Liver (tissue), 9 donors: ENCODE results near the gene HSP90AB1. TPM values are rescaled to one million over a fixed set of nuclear protein-coding genes. Genes with fewer than 3 reads are reported as not detected.
A peak's percentile ranks its signal among the peaks of the same experiment; 100 is the strongest.

ENCODE experiments used
- DNase-seq: peaks from one replicate; pipeline ENCODE4 v3.0.0-alpha.2; 2017; ENCODE audit warnings: low spot score
- H3K27ac ChIP-seq, 2 donors: one replicate each; pipeline ENCODE4 v1.7.0; 2013; ENCODE audit warnings: inconsistent platforms in 2 of 2, low read length in 2 of 2, control low read depth in 1 of 2, low read depth in 1 of 2, mild to moderate bottlenecking in 1 of 2
- H3K27me3 ChIP-seq, 4 donors: one replicate each; pipeline versions ENCODE4 v1.6.1 to v1.7.0; 2013; ENCODE audit warnings: low read length in 3 of 4, inconsistent platforms in 1 of 4, mild to moderate bottlenecking in 1 of 4, moderate library complexity in 1 of 4; ENCODE audit not compliant: control insufficient read depth in 4 of 4, insufficient read depth in 4 of 4
- H3K36me3 ChIP-seq, 4 donors: one replicate each; pipeline versions ENCODE4 v1.6.1 to v1.7.0; 2013; ENCODE audit warnings: low read length in 3 of 4, mild to moderate bottlenecking in 3 of 4, low read depth in 1 of 4, moderate library complexity in 1 of 4; ENCODE audit not compliant: control insufficient read depth in 4 of 4, insufficient read depth in 3 of 4
- H3K4me1 ChIP-seq, 4 donors: one replicate each; pipeline versions ENCODE4 v1.6.1 to v1.7.0; 2013; ENCODE audit warnings: low read length in 3 of 4, mild to moderate bottlenecking in 3 of 4, moderate library complexity in 1 of 4; ENCODE audit not compliant: control insufficient read depth in 4 of 4, insufficient read depth in 4 of 4
- H3K4me3 ChIP-seq, 3 donors: one replicate each; pipeline versions ENCODE4 v1.6.1 to v1.7.0; 2013; ENCODE audit warnings: low read length in 3 of 3, control low read depth in 1 of 3, low read depth in 1 of 3, mild to moderate bottlenecking in 1 of 3
- H3K9ac ChIP-seq, 2 donors: one replicate each; pipeline ENCODE4 v1.7.0; 2013; ENCODE audit warnings: low read length in 2 of 2, mild to moderate bottlenecking in 2 of 2, moderate library complexity in 2 of 2, control low read depth in 1 of 2, low read depth in 1 of 2
- H3K9me3 ChIP-seq, 4 donors: one replicate each; pipeline versions ENCODE4 v1.6.1 to v1.7.0; 2013; ENCODE audit warnings: low read length in 3 of 4; ENCODE audit not compliant: control insufficient read depth in 4 of 4
- CTCF ChIP-seq: fragments of 150-350 bp; IDR thresholded peaks from 2 replicates; pipeline ENCODE4 v1.5.1; 2017; ENCODE audit warnings: improper control_type of control experiment, low read depth, low read length; ENCODE audit not compliant: missing input control
- EGR1 ChIP-seq, 2 donors: IDR thresholded peaks; 2 replicates each; pipeline ENCODE4 v1.6.1; 2016 to 2018; ENCODE audit warnings: antibody characterized with exemption in 2 of 2, low read depth in 2 of 2
- FOXA1 ChIP-seq: IDR thresholded peaks from 2 replicates; pipeline ENCODE4 v1.6.1; 2016; ENCODE audit warnings: antibody characterized with exemption
- FOXA2 ChIP-seq: IDR thresholded peaks from 2 replicates; pipeline ENCODE4 v1.6.1; 2016; ENCODE audit warnings: antibody characterized with exemption
- GABPA ChIP-seq, 2 donors: IDR thresholded peaks in 1 of 2; conservative IDR thresholded peaks in 1 of 2; 2 replicates each; pipeline ENCODE4 v1.6.1; 2016; ENCODE audit warnings: antibody characterized with exemption in 2 of 2, mild to moderate bottlenecking in 1 of 2, moderate library complexity in 1 of 2
- HNF4A ChIP-seq, 2 donors: conservative IDR thresholded peaks; 2 replicates each; pipeline ENCODE4 v1.6.1; 2016; ENCODE audit warnings: antibody characterized with exemption in 2 of 2, mild to moderate bottlenecking in 2 of 2
- HNF4G ChIP-seq: IDR thresholded peaks from 2 replicates; pipeline ENCODE4 v1.6.1; 2016; ENCODE audit warnings: antibody characterized with exemption
- JUND ChIP-seq, 2 donors: IDR thresholded peaks; 2 replicates each; pipeline ENCODE4 v1.6.1; 2016; ENCODE audit warnings: antibody characterized with exemption in 2 of 2
- NR2F2 ChIP-seq: IDR thresholded peaks from 2 replicates; pipeline ENCODE4 v1.6.1; 2016; ENCODE audit warnings: antibody characterized with exemption
- RAD21 ChIP-seq, 2 donors: IDR thresholded peaks; 2 replicates each; pipeline ENCODE4 v1.6.1; 2016; ENCODE audit warnings: antibody characterized with exemption in 2 of 2, mild to moderate bottlenecking in 2 of 2
- RXRA ChIP-seq, 2 donors: IDR thresholded peaks; 2 replicates each; pipeline ENCODE4 v1.6.1; 2017 to 2018; ENCODE audit warnings: antibody characterized with exemption in 2 of 2, mild to moderate bottlenecking in 1 of 2
- SP1 ChIP-seq: IDR thresholded peaks from 2 replicates; pipeline ENCODE4 v1.6.1; 2018; ENCODE audit warnings: antibody characterized with exemption, mild to moderate bottlenecking
- TAF1 ChIP-seq: conservative IDR thresholded peaks from 2 replicates; pipeline ENCODE4 v1.6.1; 2016; ENCODE audit warnings: antibody characterized with exemption, mild to moderate bottlenecking
- YY1 ChIP-seq: IDR thresholded peaks from 2 replicates; pipeline ENCODE4 v1.6.1; 2016; ENCODE audit warnings: antibody characterized with exemption, mild to moderate bottlenecking
- WGBS: extraction: QIAGEN DNeasy Blood & Tissue Kit; methylation state at CpG from one replicate; pipeline ENCODE4 v1.1.7; 2013; 5-methylcytosine and 5-hydroxymethylcytosine counted together
- polyA plus RNA-seq, 2 donors: library from polyadenylated mRNA; stranded (reverse) in 1 of 2; unstranded in 1 of 2; fragments of 200-250 nt in 1 of 2; fragments of >200 nt in 1 of 2; fragmentation: Nextera tagmentation in 1 of 2; extraction: Ambion mirVana in 1 of 2; gene quantifications; one replicate each; pipeline versions ENCODE4 v1.2.1 to v1.2.3, GENCODE V29; 2013 to 2015
- total RNA-seq, 2 donors: library from RNA; depleted of rRNA; stranded (reverse); fragments of >200 nt; gene quantifications; one replicate each; pipeline ENCODE4 v1.2.3, GENCODE V29; 2014
- TF ChIP-seq, protein P1 (sequence below): IDR thresholded peaks from 2 replicates; pipeline ENCODE4 v1.6.1; 2016; ENCODE audit warnings: antibody characterized with exemption
- TF ChIP-seq, protein P2 (sequence below): IDR thresholded peaks from 2 replicates; pipeline ENCODE4 v1.6.1; 2016; ENCODE audit warnings: antibody characterized with exemption
- TF ChIP-seq, protein P3 (sequence below): IDR thresholded peaks from 2 replicates; pipeline ENCODE4 v1.6.1; 2016; ENCODE audit warnings: antibody characterized with exemption
- TF ChIP-seq, protein P4 (sequence below): IDR thresholded peaks from 2 replicates; pipeline ENCODE4 v1.6.1; 2016; ENCODE audit warnings: antibody characterized with exemption, mild to moderate bottlenecking
- donor health status: healthy.
- donor health status: healthy.
- donor health status: healthy.
- donor health status: healthy.
- donor health status: healthy.

Gene HSP90AB1
- total and polyA plus RNA-seq, 4 donors: 129 to 281 (median 203) TPM

DNA sequence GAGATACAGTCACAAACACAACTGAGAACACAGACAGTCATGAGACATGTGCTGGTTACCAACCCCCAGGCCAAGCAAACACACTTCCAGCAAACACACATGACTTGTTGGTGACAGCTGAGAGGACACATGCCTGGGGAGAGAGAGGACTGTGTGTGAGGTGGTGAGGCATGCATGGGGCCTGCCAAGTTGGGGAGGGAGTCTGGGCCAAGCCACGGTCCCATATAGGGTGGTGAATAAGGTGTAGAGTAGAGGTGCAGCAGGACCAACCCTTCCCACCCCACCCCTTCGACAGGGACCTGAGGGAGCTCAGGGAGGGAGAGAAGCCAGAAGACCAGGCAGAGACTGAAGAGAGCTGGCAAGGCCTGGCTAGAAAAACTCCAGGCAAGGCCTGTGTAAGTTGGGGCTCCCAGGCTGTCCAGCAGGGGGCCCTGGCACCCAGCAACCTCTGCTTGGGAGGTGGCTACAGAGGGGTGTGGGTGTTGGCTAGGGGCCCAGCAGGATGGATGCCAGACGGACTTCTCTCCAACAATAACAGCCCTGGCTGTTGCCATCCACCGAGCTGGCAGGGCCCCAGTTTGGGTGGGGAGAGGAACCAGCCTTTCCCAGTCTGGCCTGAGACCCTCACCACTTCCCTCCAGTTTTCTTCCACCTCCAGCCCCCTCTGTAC is 25.5 kb upstream of the HSP90AB1 start:
- Histone ChIP-seq H3K36me3 (no peaks in the 10 kb centered on the region), H3K4me3 (no peak overlapping the region), H3K27ac (peak overlapping the region; percentile 89 to 95), H3K9ac (peak overlapping the region; percentile 26 to 42), H3K27me3 (no peaks in the 10 kb centered on the region), H3K4me1 (peaks cover 49 to 90% (median 71%) of the 10 kb centered on the region in 4 donors), H3K9me3 (no peaks in the 10 kb centered on the region)
- DNase-seq: peak; percentile 88
- no peak for TF ChIP-seq JUND (IDR thresholded peaks at IDR 0.05)
- peak; percentile 41 to 61 for TF ChIP-seq RXRA (IDR thresholded peaks at IDR 0.05)
- TF ChIP-seq, protein P1, sequence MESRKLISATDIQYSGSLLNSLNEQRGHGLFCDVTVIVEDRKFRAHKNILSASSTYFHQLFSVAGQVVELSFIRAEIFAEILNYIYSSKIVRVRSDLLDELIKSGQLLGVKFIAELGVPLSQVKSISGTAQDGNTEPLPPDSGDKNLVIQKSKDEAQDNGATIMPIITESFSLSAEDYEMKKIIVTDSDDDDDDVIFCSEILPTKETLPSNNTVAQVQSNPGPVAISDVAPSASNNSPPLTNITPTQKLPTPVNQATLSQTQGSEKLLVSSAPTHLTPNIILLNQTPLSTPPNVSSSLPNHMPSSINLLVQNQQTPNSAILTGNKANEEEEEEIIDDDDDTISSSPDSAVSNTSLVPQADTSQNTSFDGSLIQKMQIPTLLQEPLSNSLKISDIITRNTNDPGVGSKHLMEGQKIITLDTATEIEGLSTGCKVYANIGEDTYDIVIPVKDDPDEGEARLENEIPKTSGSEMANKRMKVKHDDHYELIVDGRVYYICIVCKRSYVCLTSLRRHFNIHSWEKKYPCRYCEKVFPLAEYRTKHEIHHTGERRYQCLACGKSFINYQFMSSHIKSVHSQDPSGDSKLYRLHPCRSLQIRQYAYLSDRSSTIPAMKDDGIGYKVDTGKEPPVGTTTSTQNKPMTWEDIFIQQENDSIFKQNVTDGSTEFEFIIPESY: no peak
- no peak for TF ChIP-seq TAF1
- peak; percentile 44 for TF ChIP-seq YY1
- TF ChIP-seq RAD21 (IDR thresholded peaks at IDR 0.05): peak; percentile 80 to 88
- TF ChIP-seq, protein P2, sequence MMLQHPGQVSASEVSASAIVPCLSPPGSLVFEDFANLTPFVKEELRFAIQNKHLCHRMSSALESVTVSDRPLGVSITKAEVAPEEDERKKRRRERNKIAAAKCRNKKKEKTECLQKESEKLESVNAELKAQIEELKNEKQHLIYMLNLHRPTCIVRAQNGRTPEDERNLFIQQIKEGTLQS: no peak
- TF ChIP-seq GABPA (IDR thresholded peaks at IDR 0.05 in 1 of 2, conservative IDR thresholded peaks at IDR 0.05 in 1 of 2): no peak
- peak in 1 of 2 donors; percentile 26 for TF ChIP-seq EGR1 (IDR thresholded peaks at IDR 0.05; ENCODE audit: low read depth in 2 of 2)
- TF ChIP-seq SP1: peak; percentile 76
- no peak for TF ChIP-seq HNF4G
- TF ChIP-seq FOXA1: peak; percentile 32
- peak; percentile 40 for TF ChIP-seq NR2F2
- TF ChIP-seq, protein P3, sequence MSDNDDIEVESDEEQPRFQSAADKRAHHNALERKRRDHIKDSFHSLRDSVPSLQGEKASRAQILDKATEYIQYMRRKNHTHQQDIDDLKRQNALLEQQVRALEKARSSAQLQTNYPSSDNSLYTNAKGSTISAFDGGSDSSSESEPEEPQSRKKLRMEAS: peak; percentile 63
- TF ChIP-seq CTCF: peak; percentile 90
- TF ChIP-seq FOXA2: no peak
- TF ChIP-seq HNF4A (conservative IDR thresholded peaks at IDR 0.05): peak; percentile 39 to 45
- TF ChIP-seq, protein P4, sequence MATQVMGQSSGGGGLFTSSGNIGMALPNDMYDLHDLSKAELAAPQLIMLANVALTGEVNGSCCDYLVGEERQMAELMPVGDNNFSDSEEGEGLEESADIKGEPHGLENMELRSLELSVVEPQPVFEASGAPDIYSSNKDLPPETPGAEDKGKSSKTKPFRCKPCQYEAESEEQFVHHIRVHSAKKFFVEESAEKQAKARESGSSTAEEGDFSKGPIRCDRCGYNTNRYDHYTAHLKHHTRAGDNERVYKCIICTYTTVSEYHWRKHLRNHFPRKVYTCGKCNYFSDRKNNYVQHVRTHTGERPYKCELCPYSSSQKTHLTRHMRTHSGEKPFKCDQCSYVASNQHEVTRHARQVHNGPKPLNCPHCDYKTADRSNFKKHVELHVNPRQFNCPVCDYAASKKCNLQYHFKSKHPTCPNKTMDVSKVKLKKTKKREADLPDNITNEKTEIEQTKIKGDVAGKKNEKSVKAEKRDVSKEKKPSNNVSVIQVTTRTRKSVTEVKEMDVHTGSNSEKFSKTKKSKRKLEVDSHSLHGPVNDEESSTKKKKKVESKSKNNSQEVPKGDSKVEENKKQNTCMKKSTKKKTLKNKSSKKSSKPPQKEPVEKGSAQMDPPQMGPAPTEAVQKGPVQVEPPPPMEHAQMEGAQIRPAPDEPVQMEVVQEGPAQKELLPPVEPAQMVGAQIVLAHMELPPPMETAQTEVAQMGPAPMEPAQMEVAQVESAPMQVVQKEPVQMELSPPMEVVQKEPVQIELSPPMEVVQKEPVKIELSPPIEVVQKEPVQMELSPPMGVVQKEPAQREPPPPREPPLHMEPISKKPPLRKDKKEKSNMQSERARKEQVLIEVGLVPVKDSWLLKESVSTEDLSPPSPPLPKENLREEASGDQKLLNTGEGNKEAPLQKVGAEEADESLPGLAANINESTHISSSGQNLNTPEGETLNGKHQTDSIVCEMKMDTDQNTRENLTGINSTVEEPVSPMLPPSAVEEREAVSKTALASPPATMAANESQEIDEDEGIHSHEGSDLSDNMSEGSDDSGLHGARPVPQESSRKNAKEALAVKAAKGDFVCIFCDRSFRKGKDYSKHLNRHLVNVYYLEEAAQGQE: peak; percentile 48
- 7% methylated on average over 4 of the region's 4 CpGs for WGBS
